ENCODE results near the gene PRMT2. TPM values are rescaled to one million over a fixed set of nuclear protein-coding genes. Genes with fewer than 3 reads are reported as not detected.
A peak's percentile ranks its signal among the peaks of the same experiment; 100 is the strongest.

Gene PRMT2
- total RNA-seq, 2 experiments from 2014 or later = 56.8 to 59.9 TPM

DNA sequence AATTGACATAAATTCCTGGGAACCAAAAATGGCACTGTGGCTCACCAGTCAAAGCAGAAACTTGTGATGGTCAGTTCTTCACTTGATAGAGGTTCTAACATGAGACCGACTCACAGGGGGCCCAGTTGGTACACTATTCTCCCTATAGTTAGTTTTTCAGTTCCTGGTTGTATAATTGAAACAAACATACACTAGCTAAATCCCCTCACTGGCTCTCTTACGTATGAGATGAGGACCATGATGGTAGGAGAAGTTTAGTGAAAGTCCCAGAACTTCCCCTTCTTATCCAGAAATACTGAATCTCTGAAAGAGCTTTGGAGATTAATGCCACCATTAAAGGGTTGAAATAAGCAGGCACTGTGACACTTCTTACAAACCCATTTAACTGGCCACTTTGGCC is 27.8 kb upstream of the PRMT2 start:
- no peak for DNase-seq
- no peaks in the 10 kb centered on the region for H3K9me3 Mint-ChIP-seq
- H3K27me3 Mint-ChIP-seq = no peaks in the 10 kb centered on the region
- H3K4me1 Mint-ChIP-seq = peaks cover 42% of the 10 kb centered on the region
- no peak overlapping the region for H3K27ac Mint-ChIP-seq
- no peaks in the 10 kb centered on the region for H3K36me3 Mint-ChIP-seq
- no peak overlapping the region for H3K4me3 Mint-ChIP-seq

DNA sequence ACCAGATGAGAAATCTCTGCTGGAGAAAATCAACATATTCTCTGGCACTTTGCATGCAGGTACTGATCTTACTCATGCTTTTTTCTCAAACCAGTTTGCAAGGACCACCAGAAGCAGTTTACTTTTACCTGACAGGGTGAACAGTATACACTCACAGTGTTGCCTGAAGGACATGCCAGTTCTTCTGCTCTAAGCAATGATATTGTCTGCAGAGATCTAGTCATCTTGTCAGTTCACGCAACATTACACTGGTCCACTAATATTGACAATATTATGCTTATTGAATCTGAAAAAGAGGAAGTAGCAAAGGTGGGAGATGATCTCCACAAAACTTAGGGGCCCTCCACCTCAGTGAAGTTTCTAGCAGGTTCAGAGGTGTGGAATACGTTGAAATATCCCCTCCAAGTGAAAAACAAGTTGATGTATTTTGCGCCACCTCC is 26.8 kb upstream of the PRMT2 start:
- Mint-ChIP-seq H3K9me3 (peaks cover 4% of the 10 kb centered on the region), H3K27me3 (no peaks in the 10 kb centered on the region), H3K4me3 (no peak overlapping the region), H3K27ac (no peak overlapping the region), H3K4me1 (peaks cover 40% of the 10 kb centered on the region), H3K36me3 (no peaks in the 10 kb centered on the region)
- DNase-seq = no peak

DNA sequence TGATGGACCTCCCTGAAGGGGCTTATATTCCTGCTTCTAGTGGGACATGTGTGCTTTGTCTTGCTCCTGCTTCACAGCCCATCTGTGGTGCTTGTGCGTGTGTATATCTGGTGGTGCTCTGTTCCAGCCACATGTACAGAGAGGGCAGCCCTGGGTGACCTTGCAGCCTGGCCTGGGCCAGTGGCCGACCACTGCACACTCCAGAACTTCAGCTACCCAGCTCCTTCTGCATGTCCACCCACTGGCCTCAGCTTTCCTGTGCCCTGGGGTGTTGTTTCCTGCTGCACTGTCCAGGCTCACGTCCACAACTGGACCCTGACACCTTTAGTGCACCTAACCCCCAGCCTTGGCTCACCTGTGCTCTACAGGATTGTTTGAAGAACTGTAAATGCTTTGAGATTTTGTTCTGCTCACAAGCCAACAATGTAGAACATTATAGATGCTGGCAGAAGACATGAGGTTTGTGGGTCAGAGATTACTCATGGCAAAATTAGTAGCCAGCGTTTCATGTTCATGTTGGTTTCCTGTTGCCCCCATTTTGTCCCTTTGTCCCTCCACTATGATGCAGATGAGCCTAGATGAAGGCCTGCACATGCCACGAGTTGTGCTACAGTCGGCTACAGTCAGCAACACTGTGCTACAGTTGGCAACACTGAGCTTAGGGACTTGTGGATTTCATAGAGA is 25.3 kb upstream of the PRMT2 start:
- H3K36me3 Mint-ChIP-seq = no peaks in the 10 kb centered on the region
- H3K4me3 Mint-ChIP-seq = no peak overlapping the region
- peaks cover 37% of the 10 kb centered on the region for H3K4me1 Mint-ChIP-seq
- DNase-seq = no peak
- peaks cover 7% of the 10 kb centered on the region for H3K9me3 Mint-ChIP-seq
- H3K27me3 Mint-ChIP-seq = no peaks in the 10 kb centered on the region
- no peak overlapping the region for H3K27ac Mint-ChIP-seq

DNA sequence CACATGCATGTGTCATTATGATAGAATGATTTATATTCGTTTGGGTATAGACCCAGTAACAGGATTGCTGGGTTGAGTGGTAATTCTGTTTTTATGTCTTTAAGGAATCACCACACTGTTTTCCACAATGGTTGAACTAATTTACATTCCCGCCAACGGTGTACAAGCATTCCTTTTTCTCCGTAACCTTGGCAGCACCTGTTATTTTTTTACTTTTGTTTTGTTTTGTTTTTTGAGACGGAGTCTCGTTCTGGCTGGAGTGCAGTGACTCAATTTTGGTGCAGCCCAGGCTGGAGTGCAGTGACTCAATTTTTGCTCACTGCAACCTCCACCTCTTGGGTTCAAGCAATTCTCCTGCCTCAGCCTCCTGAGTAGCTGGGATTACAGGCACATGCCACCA is 22.1 kb upstream of the PRMT2 start:
- no peaks in the 10 kb centered on the region for H3K27me3 Mint-ChIP-seq
- H3K9me3 Mint-ChIP-seq = peaks cover 11% of the 10 kb centered on the region
- H3K27ac Mint-ChIP-seq = no peak overlapping the region
- no peak for DNase-seq
- H3K36me3 Mint-ChIP-seq = no peaks in the 10 kb centered on the region
- H3K4me3 Mint-ChIP-seq = no peak overlapping the region
- H3K4me1 Mint-ChIP-seq = peaks cover 31% of the 10 kb centered on the region

DNA sequence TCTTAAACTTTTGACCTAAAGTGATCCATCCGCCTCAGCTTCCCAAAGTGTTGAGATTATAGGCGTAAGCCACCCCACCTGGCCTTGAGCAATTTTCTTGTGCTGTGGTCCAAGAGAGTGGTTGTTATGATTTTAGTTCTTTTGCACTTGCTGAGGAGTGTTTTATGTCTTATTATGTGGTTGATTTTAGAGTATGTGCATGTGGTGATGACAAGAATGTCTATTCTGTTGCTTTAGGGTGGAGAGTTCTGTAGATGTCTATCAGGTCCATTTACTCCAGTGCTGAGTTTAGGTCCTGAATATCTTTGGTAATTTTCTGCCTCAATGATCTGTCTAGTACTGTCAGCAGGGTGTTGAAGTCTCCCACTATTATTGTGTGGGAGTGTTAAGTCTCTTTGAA is 19.4 kb upstream of the PRMT2 start:
- Mint-ChIP-seq H3K27me3 (no peaks in the 10 kb centered on the region), H3K36me3 (peaks cover 2% of the 10 kb centered on the region), H3K4me3 (no peak overlapping the region), H3K9me3 (peaks cover 18% of the 10 kb centered on the region), H3K27ac (no peak overlapping the region), H3K4me1 (peaks cover 33% of the 10 kb centered on the region)
- no peak for DNase-seq

DNA sequence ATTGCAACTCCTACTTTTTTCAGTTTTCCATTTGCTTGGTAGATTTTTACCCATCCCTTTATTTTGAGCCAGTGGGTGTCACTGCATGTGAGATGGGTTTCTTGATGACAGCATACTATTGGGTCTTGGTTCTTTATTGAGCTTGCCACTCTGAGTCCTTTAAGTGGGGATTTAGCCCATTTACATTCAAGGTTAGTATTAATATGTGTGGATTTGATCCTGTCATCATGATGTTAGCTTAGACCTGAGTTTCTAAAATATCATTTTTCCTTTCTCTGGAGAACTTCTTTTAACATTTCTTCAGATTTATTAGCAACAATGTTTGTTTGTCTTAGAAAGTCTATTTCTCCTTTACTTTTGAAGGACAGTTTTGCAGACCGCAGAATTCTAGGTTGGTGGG is 18.8 kb upstream of the PRMT2 start:
- Mint-ChIP-seq H3K27me3 (no peaks in the 10 kb centered on the region), H3K36me3 (peaks cover 2% of the 10 kb centered on the region), H3K9me3 (peaks cover 18% of the 10 kb centered on the region), H3K27ac (no peak overlapping the region), H3K4me3 (no peak overlapping the region), H3K4me1 (peaks cover 39% of the 10 kb centered on the region)
- no peak for DNase-seq

DNA sequence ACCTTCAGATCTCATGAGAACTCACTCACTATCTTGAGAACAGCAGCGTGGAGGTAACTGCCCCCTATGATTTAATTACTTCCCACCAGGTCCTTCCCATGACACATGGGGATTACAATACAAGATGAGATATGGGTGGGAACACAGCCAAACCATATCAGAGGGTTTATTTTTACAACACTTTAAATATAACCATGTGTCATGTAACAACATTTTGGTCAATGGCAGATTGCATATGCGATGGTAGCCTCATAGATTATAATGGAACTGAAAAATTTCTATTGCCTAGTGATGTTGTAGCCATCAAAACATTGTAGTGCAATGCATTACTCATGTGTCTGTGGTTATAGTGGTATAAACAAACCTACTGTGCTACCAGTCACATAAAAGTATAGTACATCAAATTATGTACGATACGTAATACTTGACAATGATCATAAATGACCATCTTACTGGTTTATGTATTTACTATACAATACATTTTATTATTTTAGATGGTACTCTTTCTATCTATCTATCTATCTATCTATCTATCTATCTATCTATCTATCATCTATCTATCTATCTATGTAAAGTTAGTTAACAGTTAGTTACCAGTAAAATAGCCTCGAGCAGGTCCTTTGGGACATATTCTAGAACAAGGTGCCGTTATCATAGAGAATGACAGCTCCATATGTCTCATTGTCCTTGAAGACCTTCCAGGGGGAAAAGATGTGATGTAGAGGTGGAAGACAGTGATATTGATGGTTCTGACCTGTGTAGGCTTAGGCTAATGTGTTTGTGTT is 18.0 kb upstream of the PRMT2 start:
- H3K9me3 Mint-ChIP-seq = peaks cover 18% of the 10 kb centered on the region
- DNase-seq = no peak
- H3K27me3 Mint-ChIP-seq = no peaks in the 10 kb centered on the region
- no peak overlapping the region for H3K27ac Mint-ChIP-seq
- H3K36me3 Mint-ChIP-seq = peaks cover 2% of the 10 kb centered on the region
- H3K4me3 Mint-ChIP-seq = no peak overlapping the region
- peaks cover 47% of the 10 kb centered on the region for H3K4me1 Mint-ChIP-seq

DNA sequence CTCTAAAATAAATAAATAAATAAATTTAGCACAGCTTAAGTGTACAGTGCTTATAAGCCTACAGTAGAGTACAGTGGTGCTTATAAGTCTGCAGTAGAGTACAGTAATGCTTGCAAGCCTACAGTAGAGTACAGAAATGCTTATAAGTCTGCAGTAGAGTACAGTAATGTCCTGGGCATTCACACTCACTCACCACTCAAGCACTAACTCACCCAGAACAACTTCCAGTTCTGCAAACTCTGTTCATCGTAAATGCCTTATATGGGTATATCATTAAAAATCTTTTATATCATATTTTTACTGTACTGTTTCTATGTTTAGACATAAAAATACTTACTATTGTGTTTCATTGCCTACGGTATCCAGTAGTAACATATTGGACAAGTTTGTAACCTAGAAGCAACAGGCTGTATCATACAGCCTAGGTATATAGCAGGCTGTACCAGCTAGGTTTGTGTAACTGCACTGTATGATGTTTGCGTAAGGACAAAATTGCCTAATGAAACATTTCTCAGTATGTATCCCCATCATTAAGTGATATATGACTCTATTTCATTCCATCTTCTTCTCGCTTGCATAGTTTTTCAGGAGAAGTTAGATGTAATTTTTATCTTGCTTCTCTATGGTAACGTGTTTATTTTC is 16.6 kb upstream of the PRMT2 start:
- peaks cover 55% of the 10 kb centered on the region for H3K4me1 Mint-ChIP-seq

DNA sequence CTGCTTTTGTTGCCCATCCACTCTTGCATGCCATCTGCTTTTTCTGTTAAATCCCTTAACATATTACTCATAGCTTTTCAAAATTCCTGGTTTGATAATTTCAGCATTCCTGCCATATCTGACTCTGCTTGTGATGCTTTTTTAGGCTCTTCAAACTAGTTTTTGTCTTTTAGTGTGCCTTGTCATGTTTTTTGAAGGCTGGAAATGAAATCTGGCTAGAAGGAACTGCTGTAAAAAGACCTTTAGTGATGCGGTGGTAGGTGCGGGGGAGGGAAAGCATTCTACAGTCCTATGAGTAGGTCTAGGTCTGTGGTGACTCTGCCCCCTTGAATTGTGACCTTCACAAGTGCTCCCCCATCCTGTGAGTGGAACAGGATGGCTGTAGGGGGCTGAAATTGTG is 15.6 kb upstream of the PRMT2 start:
- Mint-ChIP-seq H3K4me3 (no peak overlapping the region), H3K36me3 (peaks cover 3% of the 10 kb centered on the region), H3K27me3 (no peaks in the 10 kb centered on the region), H3K4me1 (peaks cover 56% of the 10 kb centered on the region), H3K27ac (no peak overlapping the region), H3K9me3 (peaks cover 13% of the 10 kb centered on the region)
- no peak for DNase-seq

More for the DNA sequence above, 16.6 kb upstream of the PRMT2 start:
- peaks cover 13% of the 10 kb centered on the region for H3K9me3 Mint-ChIP-seq
- peaks cover 3% of the 10 kb centered on the region for H3K36me3 Mint-ChIP-seq
- no peak overlapping the region for H3K27ac Mint-ChIP-seq
- no peak overlapping the region for H3K4me3 Mint-ChIP-seq
- no peaks in the 10 kb centered on the region for H3K27me3 Mint-ChIP-seq
- DNase-seq = no peak

DNA sequence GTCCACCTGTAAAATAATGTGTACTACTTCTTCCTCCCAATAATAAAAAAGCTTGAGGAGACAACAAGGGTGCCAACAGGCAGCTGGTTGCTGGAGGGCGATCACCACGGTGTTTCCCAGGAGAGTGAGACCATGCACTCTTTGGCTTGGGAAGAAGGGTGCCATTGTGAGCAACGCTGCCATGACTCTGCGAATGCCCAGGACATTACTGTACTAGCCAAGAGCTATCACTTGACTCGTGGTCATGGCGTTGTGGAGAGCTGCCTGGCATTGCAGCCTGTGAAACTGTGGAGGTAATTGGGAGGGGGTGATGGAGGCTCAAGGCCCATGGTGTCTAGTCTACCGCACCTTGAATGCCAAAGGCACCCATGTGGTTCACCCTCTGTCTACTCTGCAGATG is 14.6 kb upstream of the PRMT2 start:
- DNase-seq = no peak
- no peaks in the 10 kb centered on the region for H3K27me3 Mint-ChIP-seq
- peaks cover 12% of the 10 kb centered on the region for H3K36me3 Mint-ChIP-seq
- H3K9me3 Mint-ChIP-seq = peaks cover 13% of the 10 kb centered on the region
- H3K27ac Mint-ChIP-seq = no peak overlapping the region
- peaks cover 58% of the 10 kb centered on the region for H3K4me1 Mint-ChIP-seq
- H3K4me3 Mint-ChIP-seq = no peak overlapping the region

DNA sequence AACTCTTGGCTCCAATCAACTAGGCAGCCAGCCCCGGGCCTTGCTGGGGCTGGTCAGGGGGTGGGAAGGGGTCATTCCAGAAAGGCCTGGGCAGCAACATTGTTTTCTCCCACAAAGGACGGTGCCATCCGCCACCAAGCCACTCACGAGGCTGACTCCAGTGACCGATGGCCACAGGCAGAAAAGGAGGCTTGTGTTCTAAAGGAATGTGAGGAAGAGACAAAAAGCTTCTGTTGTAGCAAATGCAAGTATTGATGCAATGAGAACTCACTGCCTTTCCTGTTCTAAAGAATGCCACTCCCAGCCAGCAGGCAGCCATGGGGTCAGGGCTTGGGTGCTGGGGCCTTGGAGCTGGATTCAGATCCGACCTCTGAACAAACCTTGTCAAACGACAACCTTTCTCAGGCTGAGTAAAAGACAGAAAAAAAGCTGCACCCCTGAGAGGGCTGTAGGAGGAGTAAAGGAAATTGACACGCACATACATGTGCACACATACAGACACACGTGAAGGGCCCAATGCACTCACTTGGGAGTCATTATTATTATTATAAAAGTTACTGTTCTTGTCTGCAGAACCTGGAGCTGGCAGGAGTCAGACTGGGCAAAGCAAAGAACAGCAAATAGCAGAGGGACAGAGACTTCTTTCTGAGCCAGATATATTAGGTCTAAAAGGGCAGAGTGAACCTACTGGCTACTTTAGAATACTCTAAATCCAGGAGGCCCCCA is 13.9 kb upstream of the PRMT2 start:
- Mint-ChIP-seq H3K36me3 (peaks cover 19% of the 10 kb centered on the region), H3K4me1 (peaks cover 60% of the 10 kb centered on the region), H3K27ac (peak overlapping the region; percentile 96), H3K4me3 (peak overlapping the region; percentile 66), H3K27me3 (no peaks in the 10 kb centered on the region), H3K9me3 (peaks cover 17% of the 10 kb centered on the region)
- no peak for DNase-seq

DNA sequence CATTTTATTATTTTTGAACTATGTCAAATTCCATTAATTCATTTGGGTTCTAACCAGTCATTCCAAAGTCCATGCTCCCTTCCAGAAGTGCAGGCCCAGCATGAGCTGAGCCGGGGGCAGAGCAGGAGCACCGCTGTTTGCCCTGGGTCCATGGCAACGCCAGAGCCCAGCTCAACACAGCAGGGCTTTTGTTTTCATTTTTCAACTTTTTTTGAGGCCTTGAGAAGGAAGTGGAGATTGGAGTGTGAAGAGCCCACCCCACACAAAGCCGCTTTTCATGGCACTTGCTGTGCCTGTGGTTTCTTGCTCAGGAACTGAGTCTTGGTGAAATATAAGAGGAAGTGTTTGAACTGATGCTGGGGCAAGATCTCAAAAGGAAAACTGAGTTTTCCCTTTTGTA is 13.2 kb upstream of the PRMT2 start:
- peak; percentile 55 for DNase-seq
- Mint-ChIP-seq H3K9me3 (peaks cover 21% of the 10 kb centered on the region), H3K4me1 (peaks cover 60% of the 10 kb centered on the region), H3K27me3 (no peaks in the 10 kb centered on the region), H3K27ac (peak overlapping the region; percentile 96), H3K4me3 (peak overlapping the region; percentile 66), H3K36me3 (peaks cover 25% of the 10 kb centered on the region)

DNA sequence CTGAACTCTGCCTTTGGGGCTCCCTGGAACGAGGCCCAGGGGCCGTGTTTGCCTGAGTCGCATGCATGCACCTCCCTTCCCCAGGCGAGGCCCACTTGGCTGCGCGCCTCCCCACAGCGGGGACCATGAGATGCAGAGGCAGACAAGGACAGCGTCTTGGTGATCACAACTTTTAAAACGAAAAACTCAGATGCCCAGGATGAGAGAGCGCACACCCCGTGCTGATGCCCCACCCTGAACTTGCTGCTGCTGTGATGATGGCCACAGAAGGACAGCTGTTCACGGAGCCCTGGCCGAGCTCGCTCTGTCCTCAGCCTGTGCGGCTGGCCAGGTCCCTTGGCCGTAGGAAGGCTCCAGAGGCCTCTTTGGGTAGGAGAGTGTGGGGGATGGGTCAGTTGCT is 11.4 kb upstream of the PRMT2 start:
- Mint-ChIP-seq H3K4me1 (peaks cover 67% of the 10 kb centered on the region), H3K36me3 (peaks cover 28% of the 10 kb centered on the region), H3K27me3 (no peaks in the 10 kb centered on the region), H3K4me3 (no peak overlapping the region), H3K27ac (no peak overlapping the region), H3K9me3 (peaks cover 22% of the 10 kb centered on the region)
- DNase-seq = no peak

DNA sequence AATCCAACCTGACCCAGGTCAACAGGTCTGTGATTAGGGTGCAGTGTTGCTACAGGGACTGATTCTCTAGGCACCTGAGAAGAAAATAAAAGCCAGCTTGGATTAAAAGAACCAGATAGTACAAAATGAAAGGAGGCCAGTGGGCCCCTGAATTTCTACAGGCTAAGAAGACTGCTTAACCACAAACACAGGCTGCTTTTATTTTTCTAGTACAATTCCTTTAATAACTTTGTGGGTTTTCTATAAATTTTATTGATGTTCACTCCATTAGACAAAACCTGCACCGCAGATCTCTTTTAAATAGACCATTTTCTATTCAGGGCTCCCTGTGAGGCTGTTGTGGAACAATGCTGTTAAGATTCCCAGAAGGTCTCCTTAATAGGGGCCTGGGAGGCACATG is 9.7 kb upstream of the PRMT2 start:
- DNase-seq = no peak
- Mint-ChIP-seq H3K4me1 (peaks cover 58% of the 10 kb centered on the region), H3K27ac (no peak overlapping the region), H3K36me3 (peaks cover 26% of the 10 kb centered on the region), H3K27me3 (no peaks in the 10 kb centered on the region), H3K9me3 (peaks cover 18% of the 10 kb centered on the region), H3K4me3 (no peak overlapping the region)

DNA sequence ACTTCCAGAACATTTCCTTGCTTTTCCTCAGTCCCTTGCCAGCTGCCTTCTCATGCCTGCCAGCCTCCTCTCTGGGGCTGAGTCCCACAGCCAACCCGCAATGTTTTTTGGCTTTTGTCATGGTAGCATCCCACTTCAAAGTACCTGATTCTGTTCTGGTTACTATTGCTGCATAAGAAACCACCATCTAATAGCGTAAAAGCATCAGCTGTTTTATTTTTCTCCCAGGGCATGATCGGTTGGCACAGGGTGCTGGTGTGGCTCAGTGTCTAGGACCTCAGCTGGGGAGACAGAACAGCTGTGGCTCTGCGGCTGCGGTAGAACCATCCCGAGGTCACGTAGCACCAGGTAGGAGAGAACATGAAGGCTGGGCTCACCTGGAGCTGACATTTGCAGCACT is 8.9 kb upstream of the PRMT2 start:
- H3K27ac Mint-ChIP-seq = peak overlapping the region; percentile 57
- no peaks in the 10 kb centered on the region for H3K27me3 Mint-ChIP-seq
- DNase-seq = no peak
- H3K4me1 Mint-ChIP-seq = peaks cover 54% of the 10 kb centered on the region
- peak overlapping the region; percentile 30 for H3K4me3 Mint-ChIP-seq
- H3K36me3 Mint-ChIP-seq = peaks cover 28% of the 10 kb centered on the region
- peaks cover 21% of the 10 kb centered on the region for H3K9me3 Mint-ChIP-seq

Measured in activated naive CD8-positive, alpha-beta T cell treated with anti-CD3 and anti-CD28 coated beads for 36 hours (primary cell).